D721Med (cell line): ENCODE results near the gene DEPDC5.

ENCODE experiments used
- DNase-seq: peaks from one replicate; pipeline ENCODE4 v3.0.0; 2011; ENCODE audit warnings: low spot score; ENCODE audit not compliant: insufficient read length
- FAIRE-seq: peaks from 2 replicates; lab custom pipeline; 2011; peaks lifted over from hg19 to GRCh38; lab: Jason Lieb, UNC
- TF ChIP-seq, protein P1 (sequence below): IDR thresholded peaks from 2 replicates; pipeline ENCODE4 v1.5.1; 2012; ENCODE audit warnings: mild to moderate bottlenecking, control low read depth; ENCODE audit not compliant: insufficient read depth; ENCODE audit errors: missing control alignments

Gene DEPDC5

GRCh38 chr22:31843526-31843925 is 89.7 kb downstream of the DEPDC5 start:
- FAIRE-seq (no peak), DNase-seq (no peak)
- TF ChIP-seq, protein P1, sequence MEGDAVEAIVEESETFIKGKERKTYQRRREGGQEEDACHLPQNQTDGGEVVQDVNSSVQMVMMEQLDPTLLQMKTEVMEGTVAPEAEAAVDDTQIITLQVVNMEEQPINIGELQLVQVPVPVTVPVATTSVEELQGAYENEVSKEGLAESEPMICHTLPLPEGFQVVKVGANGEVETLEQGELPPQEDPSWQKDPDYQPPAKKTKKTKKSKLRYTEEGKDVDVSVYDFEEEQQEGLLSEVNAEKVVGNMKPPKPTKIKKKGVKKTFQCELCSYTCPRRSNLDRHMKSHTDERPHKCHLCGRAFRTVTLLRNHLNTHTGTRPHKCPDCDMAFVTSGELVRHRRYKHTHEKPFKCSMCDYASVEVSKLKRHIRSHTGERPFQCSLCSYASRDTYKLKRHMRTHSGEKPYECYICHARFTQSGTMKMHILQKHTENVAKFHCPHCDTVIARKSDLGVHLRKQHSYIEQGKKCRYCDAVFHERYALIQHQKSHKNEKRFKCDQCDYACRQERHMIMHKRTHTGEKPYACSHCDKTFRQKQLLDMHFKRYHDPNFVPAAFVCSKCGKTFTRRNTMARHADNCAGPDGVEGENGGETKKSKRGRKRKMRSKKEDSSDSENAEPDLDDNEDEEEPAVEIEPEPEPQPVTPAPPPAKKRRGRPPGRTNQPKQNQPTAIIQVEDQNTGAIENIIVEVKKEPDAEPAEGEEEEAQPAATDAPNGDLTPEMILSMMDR: no peak

- no peak for DNase-seq
- FAIRE-seq: no peak
- TF ChIP-seq, protein P1: no peak
Measured at GRCh38 chr22:31844941-31845340, 91.1 kb downstream of the DEPDC5 start.

DNA sequence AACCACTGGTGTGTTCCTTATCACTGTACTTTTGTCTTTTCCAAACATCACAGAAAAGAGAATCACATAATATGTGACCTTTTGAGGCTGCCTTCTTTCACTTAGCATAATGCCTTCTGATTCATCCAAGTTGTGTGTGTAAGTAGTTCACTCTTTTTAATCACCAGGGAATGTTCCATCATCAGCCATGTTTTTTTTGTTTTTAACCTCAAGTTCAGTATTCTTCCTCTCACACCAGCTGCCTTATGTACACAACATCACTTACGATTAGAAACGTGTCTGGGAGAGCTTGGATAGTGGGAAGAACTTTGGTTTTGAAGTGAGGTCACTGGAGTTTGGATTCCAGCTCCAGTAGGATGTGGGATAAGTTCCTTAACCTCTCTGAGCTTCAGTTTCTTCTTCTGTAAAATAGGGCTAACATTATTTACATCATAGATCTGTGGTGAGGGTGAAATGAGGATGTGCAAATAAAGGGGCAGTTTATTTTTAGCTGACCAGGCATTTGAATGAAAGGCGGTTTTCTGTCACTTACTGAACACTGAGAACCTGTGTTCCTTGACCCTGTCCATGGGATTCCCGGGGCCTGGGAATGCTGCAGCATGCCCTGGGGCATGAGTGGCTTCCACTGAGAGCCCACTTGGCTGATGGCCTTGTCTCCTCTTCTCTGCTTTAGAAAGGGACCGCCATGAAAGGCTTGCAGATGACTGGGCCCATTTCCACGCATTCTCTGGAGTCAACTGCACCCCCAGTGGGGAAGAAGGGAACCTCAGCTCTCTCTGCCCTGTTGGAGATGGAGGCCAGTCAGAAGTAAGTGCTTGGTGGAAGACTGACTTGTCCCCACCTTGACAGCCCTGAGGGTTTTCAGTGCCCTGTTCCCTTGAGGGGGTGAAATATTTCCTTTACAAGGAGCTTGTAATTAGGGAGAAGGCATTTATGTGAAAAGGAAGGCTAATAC is 92.6 kb downstream of the DEPDC5 start:
- DNase-seq: no peak
- FAIRE-seq: no peak
- TF ChIP-seq, protein P1: no peak

- no peak for FAIRE-seq
- no peak for DNase-seq
- TF ChIP-seq, protein P1: no peak
Measured at GRCh38 chr22:31848411-31848810, 94.6 kb downstream of the DEPDC5 start.

DNA sequence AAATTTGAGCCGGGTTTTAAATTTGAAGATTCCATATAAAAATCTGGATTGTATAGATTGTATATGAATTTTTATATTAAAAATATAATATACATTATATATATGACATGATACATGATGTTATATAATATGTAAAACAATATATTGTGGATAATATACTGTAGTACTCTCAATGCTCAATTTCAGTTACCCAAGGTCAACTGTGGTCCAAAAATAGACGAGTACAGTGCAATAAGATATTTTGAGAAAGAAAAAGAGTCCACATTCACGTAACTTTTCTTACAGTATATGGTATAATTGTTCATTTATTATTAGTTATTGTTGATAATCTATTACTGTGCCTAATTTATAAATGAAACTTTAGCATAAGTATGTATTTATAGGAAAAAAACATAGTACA is 96.3 kb downstream of the DEPDC5 start:
- DNase-seq: no peak
- TF ChIP-seq, protein P1: no peak
- FAIRE-seq: no peak

GRCh38 chr22:31852691-31853421 is 99.0 kb downstream of the DEPDC5 start:
- TF ChIP-seq, protein P1: no peak
- FAIRE-seq: no peak
- DNase-seq: no peak
